GM12878 (cell line): ENCODE results near the gene RAD51B. TPM values are rescaled to one million over a fixed set of nuclear protein-coding genes. Genes with fewer than 3 reads are reported as not detected.

Source experiments
- ATAC-seq: fragments of 200-7000 bp; cut with Tn5 transposase; 3 replicates; pipeline ENCODE4 v1.9.1; 2020; ENCODE audit warnings: mild to moderate bottlenecking, moderate library complexity
- BruUV-seq: library from RNA; stranded (reverse); fragments of 400-500 nt; replicated peaks from 2 replicates; lab custom pipeline; 2021; lab: Mats Ljungman, UMichigan
- CTCF ChIA-PET: fragments of 300-600 bp; sonication (Branson Sonifier 250); formaldehyde crosslinking; extraction: SDS; loops from one replicate; lab custom pipeline; 2021; ENCODE audit warnings: inconsistent platforms; lab: Yijun Ruan, JAX
- POLR2A ChIA-PET: fragments of 350-600 bp; formaldehyde crosslinking; extraction: SDS; loops from one replicate; lab custom pipeline; 2021; ENCODE audit warnings: inconsistent platforms; lab: Charles Lee
- RAD21 ChIA-PET: fragments of 300-600 bp; sonication (Branson Sonifier 250); formaldehyde crosslinking; loops from one replicate; lab custom pipeline; 2023; ENCODE audit warnings: antibody characterized with exemption; ENCODE audit not compliant: unreplicated experiment; lab: Charles Lee
- SMC1A ChIA-PET: fragments of 300-600 bp; sonication (Branson Sonifier 250); formaldehyde crosslinking; loops from one replicate; lab custom pipeline; 2023; ENCODE audit not compliant: unreplicated experiment, uncharacterized antibody; lab: Charles Lee
- DNase-seq: peaks from one replicate; pipeline ENCODE4 v3.0.0-alpha.2; 2011; ENCODE audit warnings: low read depth, low spot score
- FAIRE-seq: peaks from 3 replicates; lab custom pipeline; 2011; peaks lifted over from hg19 to GRCh38; lab: Jason Lieb, UNC
- H2AFZ ChIP-seq: 2 replicates; pipeline ENCODE4 v1.6.0; 2011; ENCODE audit warnings: low read depth, low read length, control low read depth; ENCODE audit not compliant: control insufficient read depth
- H3K27ac ChIP-seq: 2 replicates; pipeline ENCODE4 v1.5.1; 2011; ENCODE audit warnings: control low read depth; ENCODE audit not compliant: control insufficient read depth, insufficient read depth
- H3K27me3 ChIP-seq, 2 experiments: replicated peaks in 1 of 2; 2 replicates each; pipeline versions ENCODE4 v1.6.0 to v1.6.1; 2011; ENCODE audit warnings: low read length in 1 of 2; ENCODE audit not compliant: control insufficient read depth in 2 of 2, insufficient read depth in 2 of 2
- H3K36me3 ChIP-seq, 2 experiments: 2 replicates each; pipeline ENCODE4 v1.5.1; 2011; ENCODE audit warnings: low read length in 1 of 2; ENCODE audit not compliant: control insufficient read depth in 2 of 2, insufficient read depth in 2 of 2
- H3K4me1 ChIP-seq: 2 replicates; pipeline ENCODE4 v1.6.1; 2011; ENCODE audit warnings: mild to moderate bottlenecking, low read length, moderate library complexity, mixed read lengths; ENCODE audit not compliant: control insufficient read depth, insufficient read depth
- H3K4me2 ChIP-seq: 2 replicates; pipeline ENCODE4 v1.6.0; 2011; ENCODE audit warnings: control low read depth; ENCODE audit not compliant: control insufficient read depth, insufficient read depth
- H3K4me3 ChIP-seq: fragments of 200-600 bp; sonication (generic); 2 replicates; pipeline ENCODE4 v1.5.1; 2016
- H3K79me2 ChIP-seq: 2 replicates; pipeline ENCODE4 v1.6.0; 2011; ENCODE audit warnings: low read length; ENCODE audit not compliant: control insufficient read depth, insufficient read depth
- H3K9ac ChIP-seq: 2 replicates; pipeline ENCODE4 v1.8.0; 2011; ENCODE audit warnings: low read length, control low read depth, mixed read lengths; ENCODE audit not compliant: control insufficient read depth, insufficient read depth
- H3K9me3 ChIP-seq: replicated peaks from 3 replicates; pipeline ENCODE4 v1.5.1; 2011; ENCODE audit warnings: mild to moderate bottlenecking, low read length; ENCODE audit not compliant: control insufficient read depth, insufficient read depth
- H4K20me1 ChIP-seq: 2 replicates; pipeline ENCODE4 v1.6.0; 2011; ENCODE audit not compliant: control insufficient read depth, insufficient read depth
- CEBPB ChIP-seq, 2 experiments: fragments of 150-350 bp in 1 of 2; IDR thresholded peaks; 2 replicates each; pipeline ENCODE4 v1.6.1; 2012 to 2014; ENCODE audit warnings: low read depth in 2 of 2, low read length in 2 of 2, borderline replicate concordance in 1 of 2, inconsistent platforms in 1 of 2
- EED ChIP-seq: sonication (generic); IDR thresholded peaks from 2 replicates; pipeline ENCODE4 v1.6.1; 2016; ENCODE audit warnings: antibody characterized with exemption, low read depth
- EGR1 ChIP-seq, 2 experiments: IDR thresholded peaks; 1 replicate in 1 of 2; 2 replicates in 1 of 2; pipeline ENCODE4 v1.6.1; 2011 to 2012; ENCODE audit warnings: low read depth in 2 of 2, low read length in 2 of 2, borderline replicate concordance in 1 of 2, mild to moderate bottlenecking in 1 of 2, moderate library complexity in 1 of 2
- ESRRA ChIP-seq: IDR thresholded peaks from 2 replicates; pipeline ENCODE4 v1.6.1; 2012; ENCODE audit warnings: mild to moderate bottlenecking, low read length, improper control_type of control experiment
- EZH2 ChIP-seq: IDR thresholded peaks from 2 replicates; pipeline ENCODE4 v1.6.1; 2012; ENCODE audit warnings: low read depth, mild to moderate bottlenecking, control low read depth, inconsistent platforms, low read length, borderline replicate concordance; ENCODE audit not compliant: control insufficient read depth
- GABPA ChIP-seq: IDR thresholded peaks from 2 replicates; pipeline ENCODE4 v1.6.1; 2014; ENCODE audit warnings: antibody characterized with exemption, low read depth, mild to moderate bottlenecking, inconsistent platforms
- HDGF ChIP-seq: fragments of 450-650 bp; IDR thresholded peaks from 2 replicates; pipeline ENCODE4 v1.6.1; 2016; ENCODE audit warnings: antibody characterized with exemption
- IKZF1 ChIP-seq: fragments of 450-650 bp; conservative IDR thresholded peaks from 2 replicates; pipeline ENCODE4 v1.6.1; 2017; ENCODE audit warnings: antibody characterized with exemption, mild to moderate bottlenecking
- MTA2 ChIP-seq: fragments of 450-650 bp; IDR thresholded peaks from 2 replicates; pipeline ENCODE4 v1.6.1; 2016; ENCODE audit warnings: low read depth, mild to moderate bottlenecking, moderate library complexity
- MXI1 ChIP-seq: fragments of 150-350 bp; IDR thresholded peaks from 2 replicates; pipeline ENCODE4 v1.6.1; 2011; ENCODE audit warnings: low read depth, mild to moderate bottlenecking, inconsistent platforms, low read length, improper control_type of control experiment
- MYB ChIP-seq: fragments of 150-350 bp; IDR thresholded peaks from 2 replicates; pipeline ENCODE4 v1.6.1; 2014; ENCODE audit warnings: mild to moderate bottlenecking, low read depth, low read length, borderline replicate concordance
- NBN ChIP-seq: fragments of 450-650 bp; IDR thresholded peaks from 2 replicates; pipeline ENCODE4 v1.6.1; 2016
- NFIC ChIP-seq: IDR thresholded peaks from 2 replicates; pipeline ENCODE4 v1.6.1; 2012; ENCODE audit warnings: low read depth, mild to moderate bottlenecking, inconsistent platforms, low read length, moderate library complexity
- SIX5 ChIP-seq: IDR thresholded peaks from 2 replicates; pipeline ENCODE4 v1.6.1; 2011; ENCODE audit warnings: mild to moderate bottlenecking, low read depth, low read length, moderate library complexity; ENCODE audit not compliant: severe bottlenecking
- SPI1 ChIP-seq: IDR thresholded peaks from 2 replicates; pipeline ENCODE4 v1.6.1; 2011; ENCODE audit warnings: low read depth, mild to moderate bottlenecking, low read length, moderate library complexity, borderline replicate concordance; ENCODE audit not compliant: insufficient read depth
- ZNF384 ChIP-seq: IDR thresholded peaks from 2 replicates; pipeline ENCODE4 v1.6.1; 2012; ENCODE audit warnings: low read depth, mild to moderate bottlenecking, low read length, improper control_type of control experiment, borderline replicate concordance
- WGBS: methylation state at CpG from one replicate; pipeline ENCODE4 v1.1.6; 2016; ENCODE audit warnings: low lambda C conversion rate; ENCODE audit not compliant: insufficient replicate concordance, insufficient coverage; ENCODE audit errors: missing lambda C conversion rate; 5-methylcytosine and 5-hydroxymethylcytosine counted together
- in situ Hi-C: fragments of 300-500 bp; cut with MboI; formaldehyde crosslinking; loops from 9 replicates; pipeline ENCODE4 v1.14.3; 2018; ENCODE audit warnings: mixed read lengths
- intact Hi-C: fragments of 100-400 bp; cut with micrococcal nuclease; formaldehyde crosslinking; loops from one replicate; pipeline ENCODE4 v1.14.2; 2022; ENCODE audit not compliant: unreplicated experiment
- polyA plus RNA-seq, 11 experiments: library from polyadenylated mRNA; depleted of rRNA in 4 of 11; unstranded in 6 of 11; stranded (reverse) in 5 of 11; fragments of >200 nt; fragmentation: Nextera tagmentation in 4 of 11; fragmentation: Illumina TruSeq in 1 of 11; extraction: Ambion mirVana in 4 of 11; extraction: Trizol in 1 of 11; gene quantifications; 1 replicate in 1 of 11; 2 replicates in 10 of 11; pipeline versions ENCODE4 v1.2.1 to v1.2.3, GENCODE V29; 2011 to 2016; ENCODE audit warnings: inconsistent platforms in 2 of 11, missing spikeins in 2 of 11, low read depth in 1 of 11
- total RNA-seq, 4 experiments: library from RNA; depleted of rRNA in 3 of 4; stranded (reverse); fragments of >200 nt in 3 of 4; fragmentation: Illumina TruSeq in 1 of 4; extraction: Trizol in 1 of 4; gene quantifications; 2 replicates each; pipeline versions ENCODE4 v1.2.1 to v1.2.3, GENCODE V29; 2013 to 2021
- TF ChIP-seq, protein P1 (sequence below): fragments of 450-650 bp; IDR thresholded peaks from 2 replicates; pipeline ENCODE4 v1.6.1; 2017; ENCODE audit warnings: mild to moderate bottlenecking, moderate library complexity

RAD51B gene
- total and polyA plus RNA-seq, 10 of the 15 experiments (the other 5 are each of a cell fraction or from before 2014, with no cell fraction given): 9.8 to 26.8 (median 21.3) TPM

DNA sequence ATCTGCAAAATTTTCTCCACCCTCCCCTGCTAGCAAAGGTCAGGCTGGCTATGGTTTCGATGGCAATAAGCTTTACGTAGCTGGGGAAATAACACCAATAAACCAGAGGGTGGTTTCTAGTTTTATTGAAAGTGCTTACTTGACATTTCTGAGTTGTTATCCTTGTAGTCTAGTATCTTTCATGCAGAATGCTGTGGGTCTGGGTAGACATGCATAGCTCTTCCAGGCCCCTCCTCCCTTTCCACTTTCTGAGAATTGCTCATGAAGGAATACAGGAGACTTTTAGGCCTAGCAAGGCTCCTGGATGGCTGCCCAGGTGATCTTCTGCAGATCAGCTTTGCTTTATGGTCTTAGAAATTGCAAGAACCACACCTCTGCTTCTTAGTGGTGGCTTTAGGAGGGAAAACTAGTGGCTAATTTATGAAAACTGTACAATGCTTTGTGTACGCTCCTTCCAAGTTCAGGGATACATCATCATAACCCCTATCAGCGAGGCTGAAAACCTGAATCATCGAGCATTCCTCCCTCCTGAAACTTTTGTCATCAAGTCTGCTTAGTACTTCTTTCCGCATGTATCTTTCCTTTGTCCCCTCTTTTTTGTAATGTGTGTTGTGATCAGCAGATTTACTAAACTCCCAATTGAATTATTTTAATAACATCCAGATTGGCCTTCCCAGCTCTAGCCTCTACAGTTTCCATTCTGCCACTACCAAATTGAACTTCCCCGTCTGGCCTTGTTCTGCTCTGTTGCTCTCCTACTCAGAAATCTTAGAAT is 473.0 kb downstream of the RAD51B start (continued):
- TF ChIP-seq ZNF384 (no peak), ESRRA (no peak), HDGF (no peak), CEBPB (IDR thresholded peaks at IDR 0.05; ENCODE audit: borderline replicate concordance in 1 of 2, low read depth in 2 of 2, low read length in 2 of 2) (no peak), SIX5 (no peak)

DNA sequence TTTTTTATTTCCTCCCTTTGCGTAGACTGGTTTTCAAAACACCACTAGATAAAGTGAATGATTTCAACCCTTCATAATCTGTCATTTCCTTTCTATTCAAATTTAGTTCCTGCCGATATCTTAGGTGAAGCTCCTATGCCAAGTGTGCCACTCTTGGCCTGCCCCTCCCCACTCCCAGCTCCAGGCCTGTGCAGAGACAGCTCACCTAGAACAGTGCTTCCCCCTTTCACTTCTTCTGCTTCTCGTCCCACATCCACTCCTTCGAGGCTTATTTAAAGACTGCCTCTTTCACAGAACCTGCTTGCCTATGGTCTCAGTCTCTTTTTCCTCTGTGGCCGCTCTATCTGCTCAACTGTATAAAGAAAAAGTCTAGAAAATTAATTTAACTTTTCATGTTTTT is 473.8 kb downstream of the RAD51B start:
- H3K36me3 ChIP-seq: no peaks in the 10 kb centered on the region
- H3K4me1 ChIP-seq: peaks cover 42% of the 10 kb centered on the region
- peak overlapping the region; percentile 76 for H3K27ac ChIP-seq
- RAD21 ChIA-PET: interaction anchor here (0.7 to 5.1 kb wide), 13 partner anchors 9 to 125 kb away, joined by 3 to 59 read pairs (median 4); no protein-coding TSS in a partner anchor
- no peak overlapping the region for H3K4me3 ChIP-seq
- FAIRE-seq: peak; percentile 49
- intact Hi-C loops: no loop called here
- in situ Hi-C loops: no loop called here
- BruUV-seq: no TSS peak
- H3K27me3 ChIP-seq: no peaks in the 10 kb centered on the region
- 15% methylated on average over 5 of the region's 5 CpGs for WGBS
- POLR2A ChIA-PET: interaction anchor here (0.6 to 2.4 kb wide), 13 partner anchors 10 to 1098 kb away, joined by 3 to 15 read pairs (median 4); no protein-coding TSS in a partner anchor
- CTCF ChIA-PET: interaction anchor here (1.4 to 4.6 kb wide), 3 partner anchors 12 to 43 kb away, joined by 4 to 37 read pairs (median 5); no protein-coding TSS in a partner anchor
- peak overlapping the region; percentile 34 for H2AFZ ChIP-seq
- H3K9ac ChIP-seq: peak overlapping the region; percentile 24; the same call in 1 of the 2 replicates
- peak; percentile 88 for ATAC-seq
- H4K20me1 ChIP-seq: no peaks in the 10 kb centered on the region
- H3K9me3 ChIP-seq: peaks cover under 1% of the 10 kb centered on the region; the same call in 2 of the 3 replicates
- DNase-seq: no peak
- H3K79me2 ChIP-seq: no peaks in the 10 kb centered on the region
- peak overlapping the region; percentile 65 for H3K4me2 ChIP-seq
- SMC1A ChIA-PET: interaction anchor here (0.7 to 14.2 kb wide), 17 partner anchors 7 to 103 kb away, joined by 3 to 321 read pairs (median 6); no protein-coding TSS in a partner anchor
- 0 out of 2 replicates have a peak, but pooled peaks have one; percentile 15 for TF ChIP-seq MTA2
- TF ChIP-seq SPI1: peak; percentile 52; the same call in 1 of the 2 replicates
- TF ChIP-seq, protein P1, sequence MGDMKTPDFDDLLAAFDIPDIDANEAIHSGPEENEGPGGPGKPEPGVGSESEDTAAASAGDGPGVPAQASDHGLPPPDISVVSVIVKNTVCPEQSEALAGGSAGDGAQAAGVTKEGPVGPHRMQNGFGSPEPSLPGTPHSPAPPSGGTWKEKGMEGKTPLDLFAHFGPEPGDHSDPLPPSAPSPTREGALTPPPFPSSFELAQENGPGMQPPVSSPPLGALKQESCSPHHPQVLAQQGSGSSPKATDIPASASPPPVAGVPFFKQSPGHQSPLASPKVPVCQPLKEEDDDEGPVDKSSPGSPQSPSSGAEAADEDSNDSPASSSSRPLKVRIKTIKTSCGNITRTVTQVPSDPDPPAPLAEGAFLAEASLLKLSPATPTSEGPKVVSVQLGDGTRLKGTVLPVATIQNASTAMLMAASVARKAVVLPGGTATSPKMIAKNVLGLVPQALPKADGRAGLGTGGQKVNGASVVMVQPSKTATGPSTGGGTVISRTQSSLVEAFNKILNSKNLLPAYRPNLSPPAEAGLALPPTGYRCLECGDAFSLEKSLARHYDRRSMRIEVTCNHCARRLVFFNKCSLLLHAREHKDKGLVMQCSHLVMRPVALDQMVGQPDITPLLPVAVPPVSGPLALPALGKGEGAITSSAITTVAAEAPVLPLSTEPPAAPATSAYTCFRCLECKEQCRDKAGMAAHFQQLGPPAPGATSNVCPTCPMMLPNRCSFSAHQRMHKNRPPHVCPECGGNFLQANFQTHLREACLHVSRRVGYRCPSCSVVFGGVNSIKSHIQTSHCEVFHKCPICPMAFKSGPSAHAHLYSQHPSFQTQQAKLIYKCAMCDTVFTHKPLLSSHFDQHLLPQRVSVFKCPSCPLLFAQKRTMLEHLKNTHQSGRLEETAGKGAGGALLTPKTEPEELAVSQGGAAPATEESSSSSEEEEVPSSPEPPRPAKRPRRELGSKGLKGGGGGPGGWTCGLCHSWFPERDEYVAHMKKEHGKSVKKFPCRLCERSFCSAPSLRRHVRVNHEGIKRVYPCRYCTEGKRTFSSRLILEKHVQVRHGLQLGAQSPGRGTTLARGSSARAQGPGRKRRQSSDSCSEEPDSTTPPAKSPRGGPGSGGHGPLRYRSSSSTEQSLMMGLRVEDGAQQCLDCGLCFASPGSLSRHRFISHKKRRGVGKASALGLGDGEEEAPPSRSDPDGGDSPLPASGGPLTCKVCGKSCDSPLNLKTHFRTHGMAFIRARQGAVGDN: peak; percentile 75
- no peak for TF ChIP-seq ZNF384
- 0 out of 2 replicates have a peak, but pooled peaks have one; percentile 31 for TF ChIP-seq NBN
- no peak for TF ChIP-seq EZH2
- TF ChIP-seq IKZF1: 0 out of 2 replicates have a peak, but pooled peaks have one; percentile 35
- 0 out of 2 replicates have a peak, but pooled peaks have one; percentile 17 for TF ChIP-seq GABPA
- no peak for TF ChIP-seq MXI1
- no peak for TF ChIP-seq EGR1 (IDR thresholded peaks at IDR 0.05; ENCODE audit: borderline replicate concordance in 1 of 2, low read depth in 2 of 2, low read length in 2 of 2)
- TF ChIP-seq MYB: no peak
- TF ChIP-seq EED: peak; percentile 66
- peak; percentile 49; the same call in 1 of the 2 replicates for TF ChIP-seq NFIC
